Tibial nerve (tissue), 4 donors: ENCODE results near the gene RACGAP1. TPM values are rescaled to one million over a fixed set of nuclear protein-coding genes. Genes with fewer than 3 reads are reported as not detected.

Experiments
- DNase-seq, 2 donors: peaks; one replicate each; pipeline ENCODE4 v3.0.0-alpha.2; 2019; ENCODE audit warnings: low spot score in 2 of 2
- H3K27ac ChIP-seq, 4 donors: fragments of 200-600 bp; sonication (generic) in 3 of 4; one replicate each; pipeline ENCODE4 v1.5.1; 2017 to 2019; ENCODE audit warnings: mild to moderate bottlenecking in 1 of 4
- H3K27me3 ChIP-seq, 2 donors: fragments of 200-600 bp; sonication (generic) in 1 of 2; one replicate each; pipeline versions ENCODE4 v1.5.1 to v1.6.0; 2017 to 2019
- H3K36me3 ChIP-seq, 3 donors: fragments of 200-600 bp; sonication (generic); one replicate each; pipeline ENCODE4 v1.5.1; 2018 to 2019
- H3K4me1 ChIP-seq, 4 donors: fragments of 200-600 bp; sonication (generic) in 3 of 4; one replicate each; pipeline ENCODE4 v1.5.1; 2017 to 2019
- H3K4me3 ChIP-seq, 4 donors: fragments of 200-600 bp; sonication (generic) in 3 of 4; one replicate each; pipeline ENCODE4 v1.5.1; 2017 to 2019; ENCODE audit warnings: mild to moderate bottlenecking in 1 of 4, moderate library complexity in 1 of 4
- H3K9me3 ChIP-seq, 4 donors: fragments of 200-600 bp; sonication (generic) in 3 of 4; one replicate each; pipeline ENCODE4 v1.5.1; 2017 to 2019
- CTCF ChIP-seq, 5 experiments: fragments of 200-600 bp in 3 of 5; fragments of 450-650 bp in 2 of 5; sonication (generic) in 3 of 5; IDR thresholded peaks; one replicate each; pipeline ENCODE4 v1.5.1; 2016 to 2019; ENCODE audit warnings: antibody characterized with exemption in 5 of 5, mild to moderate bottlenecking in 3 of 5, moderate library complexity in 2 of 5
- EP300 ChIP-seq, 2 donors: sonication (generic); formaldehyde crosslinking; IDR thresholded peaks; one replicate each; pipeline ENCODE4 v1.6.1; 2017; ENCODE audit warnings: antibody characterized with exemption in 2 of 2, mild to moderate bottlenecking in 1 of 2
- POLR2A ChIP-seq, 2 donors: fragments of 450-650 bp; IDR thresholded peaks; one replicate each; pipeline ENCODE4 v1.6.1; 2017; ENCODE audit warnings: antibody characterized with exemption in 2 of 2, mild to moderate bottlenecking in 2 of 2, moderate library complexity in 2 of 2
- WGBS, 2 donors: methylation state at CpG; one replicate each; pipeline ENCODE4 v1.1.5; 2018; 5-methylcytosine and 5-hydroxymethylcytosine counted together
- total RNA-seq, 4 donors: library from RNA; depleted of rRNA; stranded (reverse); fragments of >200 nt; gene quantifications; one replicate each; pipeline ENCODE4 v1.1.0, GENCODE V29; 2016

The RACGAP1 gene
- total RNA-seq, 4 donors from 2014 or later = 6.3 to 15.1 (median 10.5) TPM

- TF ChIP-seq CTCF (IDR thresholded peaks at IDR 0.05) (no peak), EP300 (IDR thresholded peaks at IDR 0.05) (no peak), POLR2A (IDR thresholded peaks at IDR 0.05) (no peak)
- H3K36me3 ChIP-seq = no peaks in the 10 kb centered on the region
- peaks cover 0 to 23% (median 4%) of the 10 kb centered on the region in 4 donors for H3K4me1 ChIP-seq
- H3K27me3 ChIP-seq = no peaks in the 10 kb centered on the region
- 95 to 97% methylated on average over 3 of the region's 3 CpGs for WGBS, 2 donors
- no peak for DNase-seq
- no peak overlapping the region for H3K27ac ChIP-seq
- no peaks in the 10 kb centered on the region for H3K9me3 ChIP-seq
- no peak overlapping the region for H3K4me3 ChIP-seq
Observed at GRCh38 chr12:50014342-50014741, 11.0 kb downstream of the RACGAP1 start.

GRCh38 chr12:50013361-50014147, 11.7 kb downstream of the RACGAP1 start:
- H3K27ac ChIP-seq = no peak overlapping the region
- H3K27me3 ChIP-seq = no peaks in the 10 kb centered on the region
- no peak for DNase-seq
- 75 to 84% methylated on average over 2 of the region's 2 CpGs for WGBS, 2 donors
- no peak overlapping the region for H3K4me3 ChIP-seq
- H3K36me3 ChIP-seq = no peaks in the 10 kb centered on the region
- no peaks in the 10 kb centered on the region for H3K9me3 ChIP-seq
- H3K4me1 ChIP-seq = peaks cover 0 to 23% (median 4%) of the 10 kb centered on the region in 4 donors
- TF ChIP-seq EP300 (IDR thresholded peaks at IDR 0.05) = no peak
- no peak for TF ChIP-seq POLR2A (IDR thresholded peaks at IDR 0.05)
- no peak for TF ChIP-seq CTCF (IDR thresholded peaks at IDR 0.05)

- DNase-seq = no peak
- Histone ChIP-seq H3K27me3 (no peaks in the 10 kb centered on the region), H3K27ac (no peak overlapping the region)
Observed at GRCh38 chr12:50006754-50007442, 18.4 kb downstream of the RACGAP1 start.

GRCh38 chr12:50006280-50006679, 19.0 kb downstream of the RACGAP1 start:
- DNase-seq = no peak
- H3K36me3 ChIP-seq = peaks cover 0 to 3% (median 0%) of the 10 kb centered on the region in 3 donors
- no peaks in the 10 kb centered on the region for H3K27me3 ChIP-seq
- 92 to 95% methylated on average over 7 of the region's 7 CpGs for WGBS, 2 donors
- H3K27ac ChIP-seq = no peak overlapping the region
- TF ChIP-seq CTCF (IDR thresholded peaks at IDR 0.05) (no peak), EP300 (IDR thresholded peaks at IDR 0.05) (no peak), POLR2A (IDR thresholded peaks at IDR 0.05) (no peak)
- no peaks in the 10 kb centered on the region for H3K4me1 ChIP-seq
- H3K4me3 ChIP-seq = no peak overlapping the region
- H3K9me3 ChIP-seq = no peaks in the 10 kb centered on the region

More at GRCh38 chr12:50006754-50007442, 18.4 kb downstream of the RACGAP1 start:
- no peak overlapping the region for H3K4me3 ChIP-seq
- 87 to 93% methylated on average over 1 of the region's 1 CpG for WGBS, 2 donors
- no peaks in the 10 kb centered on the region for H3K4me1 ChIP-seq
- H3K9me3 ChIP-seq = no peaks in the 10 kb centered on the region
- TF ChIP-seq EP300 (IDR thresholded peaks at IDR 0.05) (no peak), CTCF (IDR thresholded peaks at IDR 0.05) (no peak), POLR2A (IDR thresholded peaks at IDR 0.05) (no peak)
- H3K36me3 ChIP-seq = peaks cover 0 to under 1% (median 0%) of the 10 kb centered on the region in 3 donors

- Histone ChIP-seq H3K4me1 (no peaks in the 10 kb centered on the region), H3K27ac (no peak overlapping the region), H3K4me3 (no peak overlapping the region), H3K27me3 (no peaks in the 10 kb centered on the region), H3K9me3 (no peaks in the 10 kb centered on the region), H3K36me3 (peaks cover 0 to 14% (median 0%) of the 10 kb centered on the region in 3 donors)
- TF ChIP-seq CTCF (IDR thresholded peaks at IDR 0.05) (no peak), POLR2A (IDR thresholded peaks at IDR 0.05) (no peak), EP300 (IDR thresholded peaks at IDR 0.05) (no peak)
- WGBS, 2 donors = 65 to 97% methylated on average over 3 of the region's 3 CpGs
- DNase-seq = no peak
Observed at GRCh38 chr12:50005175-50005574, 20.1 kb downstream of the RACGAP1 start.
